WTC11 (cell line): ENCODE data around the gene PTGES2.

Source experiments
- ATF1 ChIP-seq: sonication (generic); formaldehyde crosslinking; IDR thresholded peaks from 2 replicates; pipeline ENCODE4 v1.8.1; 2023; ENCODE audit warnings: mild to moderate bottlenecking, moderate library complexity, missing genetic modification reagents
- JUN ChIP-seq: sonication (generic); formaldehyde crosslinking; IDR thresholded peaks from 2 replicates; pipeline ENCODE4 v1.8.0; 2023; ENCODE audit warnings: mild to moderate bottlenecking, missing genetic modification reagents
- TEAD1 ChIP-seq: sonication (generic); formaldehyde crosslinking; IDR thresholded peaks from 2 replicates; pipeline ENCODE4 v1.8.0; 2022; ENCODE audit warnings: mild to moderate bottlenecking, missing genetic modification reagents
- ZNF423 ChIP-seq: fragments of 250-450 bp; sonication (Bioruptor Pico); IDR thresholded peaks from 2 replicates; pipeline ENCODE4 v2.1.2; 2022; ENCODE audit warnings: mild to moderate bottlenecking, moderate library complexity
- TF ChIP-seq, protein P1 (sequence below): fragments of 200-600 bp; IDR thresholded peaks from 2 replicates; pipeline ENCODE4 v1.8.0; 2022; ENCODE audit warnings: antibody characterized with exemption

DNA sequence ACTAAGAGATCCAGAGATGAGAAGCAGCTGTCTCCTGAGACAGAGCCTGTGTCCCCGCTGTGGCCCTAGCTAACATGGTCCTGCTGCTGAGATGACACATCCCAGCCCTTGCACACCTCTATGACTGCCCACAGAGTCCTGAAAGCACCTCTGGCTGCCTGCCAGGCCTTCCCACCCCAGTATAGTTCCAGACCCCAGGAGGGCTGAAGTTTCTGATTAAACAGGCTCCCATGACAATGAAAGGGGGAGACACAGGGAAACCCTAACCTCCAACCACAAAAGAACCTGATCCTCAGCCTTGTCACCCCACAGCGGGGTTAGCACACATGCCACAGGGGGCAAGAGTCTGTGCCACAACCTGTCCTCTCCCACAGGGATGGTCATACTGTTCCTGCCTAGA is 48.2 kb upstream of the PTGES2 start:
- no peak for TF ChIP-seq TEAD1
- no peak for TF ChIP-seq ATF1
- TF ChIP-seq, protein P1, sequence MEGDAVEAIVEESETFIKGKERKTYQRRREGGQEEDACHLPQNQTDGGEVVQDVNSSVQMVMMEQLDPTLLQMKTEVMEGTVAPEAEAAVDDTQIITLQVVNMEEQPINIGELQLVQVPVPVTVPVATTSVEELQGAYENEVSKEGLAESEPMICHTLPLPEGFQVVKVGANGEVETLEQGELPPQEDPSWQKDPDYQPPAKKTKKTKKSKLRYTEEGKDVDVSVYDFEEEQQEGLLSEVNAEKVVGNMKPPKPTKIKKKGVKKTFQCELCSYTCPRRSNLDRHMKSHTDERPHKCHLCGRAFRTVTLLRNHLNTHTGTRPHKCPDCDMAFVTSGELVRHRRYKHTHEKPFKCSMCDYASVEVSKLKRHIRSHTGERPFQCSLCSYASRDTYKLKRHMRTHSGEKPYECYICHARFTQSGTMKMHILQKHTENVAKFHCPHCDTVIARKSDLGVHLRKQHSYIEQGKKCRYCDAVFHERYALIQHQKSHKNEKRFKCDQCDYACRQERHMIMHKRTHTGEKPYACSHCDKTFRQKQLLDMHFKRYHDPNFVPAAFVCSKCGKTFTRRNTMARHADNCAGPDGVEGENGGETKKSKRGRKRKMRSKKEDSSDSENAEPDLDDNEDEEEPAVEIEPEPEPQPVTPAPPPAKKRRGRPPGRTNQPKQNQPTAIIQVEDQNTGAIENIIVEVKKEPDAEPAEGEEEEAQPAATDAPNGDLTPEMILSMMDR = no peak
- no peak for TF ChIP-seq ZNF423 (CRISPR knock-in tag)
- no peak for TF ChIP-seq JUN
